Tibial nerve (tissue), 4 donors: Measurements from ENCODE around the gene SLC25A36.

ENCODE experiments used
- EP300 ChIP-seq, 2 donors: sonication (generic); formaldehyde crosslinking; IDR thresholded peaks; one replicate each; pipeline ENCODE4 v1.6.1; 2017; ENCODE audit warnings: antibody characterized with exemption in 2 of 2, mild to moderate bottlenecking in 1 of 2
- POLR2A ChIP-seq, 2 donors: fragments of 450-650 bp; IDR thresholded peaks; one replicate each; pipeline ENCODE4 v1.6.1; 2017; ENCODE audit warnings: antibody characterized with exemption in 2 of 2, mild to moderate bottlenecking in 2 of 2, moderate library complexity in 2 of 2
- TF ChIP-seq, protein P1 (sequence below), 5 experiments: fragments of 200-600 bp in 3 of 5; fragments of 450-650 bp in 2 of 5; sonication (generic) in 3 of 5; IDR thresholded peaks; one replicate each; pipeline ENCODE4 v1.5.1; 2016 to 2019; ENCODE audit warnings: antibody characterized with exemption in 5 of 5, mild to moderate bottlenecking in 3 of 5, moderate library complexity in 2 of 5

DNA sequence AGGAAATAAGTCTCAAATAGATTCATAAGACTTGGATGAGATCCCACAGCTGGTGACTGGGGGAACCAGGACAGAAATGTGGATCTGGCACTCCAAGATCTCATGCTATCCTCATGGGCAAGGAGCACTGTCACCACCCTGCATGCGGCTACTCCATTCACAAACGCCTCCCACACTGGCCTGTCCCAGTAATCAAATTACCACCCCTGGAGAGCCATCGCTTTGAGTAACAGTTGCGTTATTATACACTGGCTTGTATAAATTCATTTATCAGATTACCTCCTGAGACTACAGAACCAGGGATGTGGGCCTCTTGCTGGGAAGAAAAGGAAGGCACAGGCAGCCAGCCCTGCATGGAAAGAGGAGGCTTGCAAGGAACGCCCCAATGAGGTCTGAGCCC is 27.9 kb upstream of the SLC25A36 start:
- TF ChIP-seq, protein P1, sequence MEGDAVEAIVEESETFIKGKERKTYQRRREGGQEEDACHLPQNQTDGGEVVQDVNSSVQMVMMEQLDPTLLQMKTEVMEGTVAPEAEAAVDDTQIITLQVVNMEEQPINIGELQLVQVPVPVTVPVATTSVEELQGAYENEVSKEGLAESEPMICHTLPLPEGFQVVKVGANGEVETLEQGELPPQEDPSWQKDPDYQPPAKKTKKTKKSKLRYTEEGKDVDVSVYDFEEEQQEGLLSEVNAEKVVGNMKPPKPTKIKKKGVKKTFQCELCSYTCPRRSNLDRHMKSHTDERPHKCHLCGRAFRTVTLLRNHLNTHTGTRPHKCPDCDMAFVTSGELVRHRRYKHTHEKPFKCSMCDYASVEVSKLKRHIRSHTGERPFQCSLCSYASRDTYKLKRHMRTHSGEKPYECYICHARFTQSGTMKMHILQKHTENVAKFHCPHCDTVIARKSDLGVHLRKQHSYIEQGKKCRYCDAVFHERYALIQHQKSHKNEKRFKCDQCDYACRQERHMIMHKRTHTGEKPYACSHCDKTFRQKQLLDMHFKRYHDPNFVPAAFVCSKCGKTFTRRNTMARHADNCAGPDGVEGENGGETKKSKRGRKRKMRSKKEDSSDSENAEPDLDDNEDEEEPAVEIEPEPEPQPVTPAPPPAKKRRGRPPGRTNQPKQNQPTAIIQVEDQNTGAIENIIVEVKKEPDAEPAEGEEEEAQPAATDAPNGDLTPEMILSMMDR (IDR thresholded peaks at IDR 0.05) = no peak
- TF ChIP-seq POLR2A (IDR thresholded peaks at IDR 0.05) (no peak), EP300 (IDR thresholded peaks at IDR 0.05) (no peak)
